Measurements from ENCODE around the gene DLG2.

The DLG2 gene

DNA sequence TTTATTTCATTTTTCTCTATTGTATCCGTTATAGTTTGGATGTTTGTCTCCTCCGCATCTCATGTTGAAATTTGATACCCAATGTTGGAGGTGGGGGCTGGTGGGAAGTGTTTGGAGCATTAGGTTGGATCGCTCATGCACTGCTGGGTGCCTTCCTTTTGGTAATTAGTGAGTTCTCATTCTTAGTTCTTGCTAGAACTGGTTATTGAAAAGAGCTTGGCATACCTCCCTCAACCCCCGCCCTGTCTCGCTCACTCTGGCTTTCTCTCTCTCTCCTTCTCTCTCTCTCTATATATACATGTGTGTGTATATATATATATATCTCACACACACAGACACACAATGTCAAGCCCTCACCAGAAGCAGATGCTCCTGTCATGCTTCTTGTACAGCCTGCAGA, 978.7 kb downstream of the DLG2 start:
- WGBS: 8% methylated on average over 2 of the region's 5 CpGs

DNA sequence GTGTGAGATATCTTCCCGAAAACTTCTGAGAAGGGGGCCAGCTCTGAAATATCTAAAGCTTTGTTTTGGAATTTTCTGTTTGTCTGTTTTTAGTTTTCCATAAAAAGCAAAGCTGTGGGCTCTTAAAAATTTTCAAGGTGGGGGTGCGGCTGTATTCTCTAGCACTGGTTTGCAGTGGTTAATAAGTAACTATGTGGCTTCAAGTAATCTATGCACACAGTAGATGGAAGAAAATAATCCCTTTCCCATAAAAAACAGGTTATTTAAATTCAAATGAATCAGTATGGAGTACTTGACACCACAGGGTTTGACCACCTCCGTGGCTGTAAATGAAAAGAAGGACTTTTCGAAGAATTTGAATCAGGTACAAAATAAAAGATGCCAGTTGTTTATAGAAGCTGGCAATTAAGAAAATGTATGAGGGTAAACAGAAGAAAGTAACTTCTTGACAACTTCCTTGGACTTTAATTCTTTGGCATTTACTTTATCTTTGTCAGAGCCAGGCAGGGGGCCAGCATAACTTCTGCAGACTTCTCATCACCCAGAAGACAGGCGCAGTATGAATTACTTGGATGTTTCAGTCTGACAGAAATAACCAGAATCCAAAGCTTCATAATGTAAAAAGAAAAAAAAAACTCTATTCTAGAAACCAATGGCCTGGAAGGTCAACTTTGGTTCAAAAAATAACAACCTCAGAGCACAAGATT, 981.0 kb downstream of the DLG2 start:
- Histone ChIP-seq H2BK15ac (ENCODE audit: low read depth, poor library complexity, severe bottlenecking) (no peak overlapping the region), H3K36me3 (ENCODE audit: control insufficient read depth in 1 of 2, insufficient read depth in 2 of 2, low read depth in 1 of 2, low read length in 2 of 2) (no peaks in the 10 kb centered on the region), H2AK5ac (ENCODE audit: low read length, severe bottlenecking) (no peak overlapping the region), H4K8ac (ENCODE audit: low read length) (no peak overlapping the region), H2AFZ (ENCODE audit: low read depth, low read length) (no peak overlapping the region), H3K4ac (ENCODE audit: low read depth in 1 of 2, low read length in 2 of 2) (no peak overlapping the region), H3K27ac (ENCODE audit: low read length, poor library complexity, severe bottlenecking) (peak overlapping the region; percentile 40), H3K4me1 (ENCODE audit: control insufficient read depth, insufficient read depth, low read depth, low read length) (no peaks in the 10 kb centered on the region), H2BK5ac (ENCODE audit: low read depth, low read length, poor library complexity, severe bottlenecking) (no peak overlapping the region), H3K14ac (ENCODE audit: low read length in 2 of 2) (no peak overlapping the region), H2BK120ac (ENCODE audit: low read depth, low read length) (no peak overlapping the region), H3K4me2 (ENCODE audit: low read length, poor library complexity, severe bottlenecking) (peak overlapping the region; percentile 16), H3K79me1 (replicated peaks; ENCODE audit: low read length, poor library complexity, severe bottlenecking) (no peaks in the 10 kb centered on the region), H3K27me3 (ENCODE audit: control insufficient read depth in 1 of 2, insufficient read depth in 1 of 2, low read length in 2 of 2) (no peaks in the 10 kb centered on the region), H3K9me3 (ENCODE audit: control insufficient read depth, low read length) (no peaks in the 10 kb centered on the region), H3K9ac (ENCODE audit: low read length) (no peak overlapping the region), H2BK12ac (ENCODE audit: low read length in 2 of 2) (no peak overlapping the region), H3K23ac (ENCODE audit: low read length in 2 of 2) (no peak overlapping the region), H3K18ac (ENCODE audit: low read depth in 1 of 2, low read length in 2 of 2) (no peak overlapping the region), H4K91ac (ENCODE audit: low read length) (no peak overlapping the region), H3K4me3 (ENCODE audit: insufficient read depth in 1 of 2, low read depth in 1 of 2, low read length in 2 of 2) (no peak overlapping the region)
- WGBS: 79% methylated on average over 5 of the region's 5 CpGs
- no peak for DNase-seq

More for the DNA sequence above, 978.7 kb downstream of the DLG2 start:
- Histone ChIP-seq H3K18ac (ENCODE audit: low read depth in 1 of 2, low read length in 2 of 2) (no peak overlapping the region), H3K79me1 (replicated peaks; ENCODE audit: low read length, poor library complexity, severe bottlenecking) (no peaks in the 10 kb centered on the region), H2BK12ac (ENCODE audit: low read length in 2 of 2) (no peak overlapping the region), H3K27me3 (ENCODE audit: control insufficient read depth in 1 of 2, insufficient read depth in 1 of 2, low read length in 2 of 2) (no peaks in the 10 kb centered on the region), H2BK15ac (ENCODE audit: low read depth, poor library complexity, severe bottlenecking) (no peak overlapping the region), H3K4me3 (ENCODE audit: insufficient read depth in 1 of 2, low read depth in 1 of 2, low read length in 2 of 2) (no peak overlapping the region), H3K4me1 (ENCODE audit: control insufficient read depth, insufficient read depth, low read depth, low read length) (no peaks in the 10 kb centered on the region), H2BK120ac (ENCODE audit: low read depth, low read length) (no peak overlapping the region), H3K14ac (ENCODE audit: low read length in 2 of 2) (no peak overlapping the region), H4K91ac (ENCODE audit: low read length) (no peak overlapping the region), H3K9ac (ENCODE audit: low read length) (no peak overlapping the region), H3K4me2 (ENCODE audit: low read length, poor library complexity, severe bottlenecking) (no peak overlapping the region), H3K36me3 (ENCODE audit: control insufficient read depth in 1 of 2, insufficient read depth in 2 of 2, low read depth in 1 of 2, low read length in 2 of 2) (no peaks in the 10 kb centered on the region), H3K27ac (ENCODE audit: low read length, poor library complexity, severe bottlenecking) (no peak overlapping the region), H2BK5ac (ENCODE audit: low read depth, low read length, poor library complexity, severe bottlenecking) (no peak overlapping the region), H3K23ac (ENCODE audit: low read length in 2 of 2) (no peak overlapping the region), H3K9me3 (ENCODE audit: control insufficient read depth, low read length) (no peaks in the 10 kb centered on the region), H2AFZ (ENCODE audit: low read depth, low read length) (no peak overlapping the region), H3K4ac (ENCODE audit: low read depth in 1 of 2, low read length in 2 of 2) (no peak overlapping the region), H4K8ac (ENCODE audit: low read length) (no peak overlapping the region), H2AK5ac (ENCODE audit: low read length, severe bottlenecking) (no peak overlapping the region)
- no peak for DNase-seq

DNA sequence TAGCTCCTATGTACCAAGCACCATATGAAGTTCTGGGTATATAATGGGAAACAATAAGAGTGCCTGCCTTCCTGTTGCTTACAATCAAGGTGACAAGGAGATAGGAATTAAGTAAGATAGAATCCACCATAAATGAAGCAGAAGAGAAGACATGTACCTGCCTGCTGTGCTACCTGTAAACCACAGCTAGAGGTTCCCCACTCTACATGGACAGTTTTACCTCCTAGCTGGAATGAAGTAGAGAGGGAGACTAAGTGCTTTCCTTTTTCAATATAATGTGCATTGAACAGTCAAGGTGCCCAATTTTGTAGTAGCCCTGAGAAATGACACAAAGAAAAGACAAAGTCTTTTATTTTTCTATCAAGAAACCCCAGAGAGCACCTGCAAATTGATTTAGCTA, 984.6 kb downstream of the DLG2 start:
- H2BK12ac ChIP-seq (ENCODE audit: low read length in 2 of 2): no peak overlapping the region
- H3K36me3 ChIP-seq (ENCODE audit: control insufficient read depth in 1 of 2, insufficient read depth in 2 of 2, low read depth in 1 of 2, low read length in 2 of 2): no peaks in the 10 kb centered on the region
- no peak overlapping the region for H4K91ac ChIP-seq (ENCODE audit: low read length)
- no peaks in the 10 kb centered on the region for H3K4me1 ChIP-seq (ENCODE audit: control insufficient read depth, insufficient read depth, low read depth, low read length)
- no peak overlapping the region for H3K4ac ChIP-seq (ENCODE audit: low read depth in 1 of 2, low read length in 2 of 2)
- no peak overlapping the region for H2AFZ ChIP-seq (ENCODE audit: low read depth, low read length)
- H3K27me3 ChIP-seq (ENCODE audit: control insufficient read depth in 1 of 2, insufficient read depth in 1 of 2, low read length in 2 of 2): no peaks in the 10 kb centered on the region
- H4K8ac ChIP-seq (ENCODE audit: low read length): no peak overlapping the region
- no peak for DNase-seq
- H3K4me2 ChIP-seq (ENCODE audit: low read length, poor library complexity, severe bottlenecking): no peak overlapping the region
- H3K79me1 ChIP-seq (replicated peaks; ENCODE audit: low read length, poor library complexity, severe bottlenecking): no peaks in the 10 kb centered on the region
- H3K9ac ChIP-seq (ENCODE audit: low read length): no peak overlapping the region
- H2BK120ac ChIP-seq (ENCODE audit: low read depth, low read length): no peak overlapping the region
- H2BK5ac ChIP-seq (ENCODE audit: low read depth, low read length, poor library complexity, severe bottlenecking): no peak overlapping the region
- no peak overlapping the region for H2BK15ac ChIP-seq (ENCODE audit: low read depth, poor library complexity, severe bottlenecking)
- H3K4me3 ChIP-seq (ENCODE audit: insufficient read depth in 1 of 2, low read depth in 1 of 2, low read length in 2 of 2): no peak overlapping the region
- no peak overlapping the region for H3K23ac ChIP-seq (ENCODE audit: low read length in 2 of 2)
- no peak overlapping the region for H3K18ac ChIP-seq (ENCODE audit: low read depth in 1 of 2, low read length in 2 of 2)
- H2AK5ac ChIP-seq (ENCODE audit: low read length, severe bottlenecking): no peak overlapping the region
- H3K9me3 ChIP-seq (ENCODE audit: control insufficient read depth, low read length): no peaks in the 10 kb centered on the region
- H3K27ac ChIP-seq (ENCODE audit: low read length, poor library complexity, severe bottlenecking): no peak overlapping the region
- H3K14ac ChIP-seq (ENCODE audit: low read length in 2 of 2): no peak overlapping the region

DNA sequence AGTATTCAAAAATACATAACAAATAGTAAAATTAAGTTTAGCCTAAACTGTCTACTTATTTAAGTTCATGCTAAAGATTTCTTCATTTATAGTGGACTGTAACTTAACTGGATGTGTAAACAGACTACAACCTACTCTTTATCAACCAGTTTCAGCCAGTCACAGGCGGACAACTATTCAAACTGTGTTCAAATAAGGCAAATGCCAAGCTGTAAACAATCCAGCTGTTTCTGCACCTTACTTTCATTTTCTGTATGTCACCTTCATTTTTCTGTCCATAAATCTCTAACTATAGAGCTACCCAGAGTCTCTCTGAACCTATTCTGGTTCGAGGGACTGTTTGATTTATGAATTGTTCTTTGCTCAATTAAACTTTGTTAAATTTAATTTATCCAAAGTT, 992.8 kb downstream of the DLG2 start:
- Histone ChIP-seq H3K18ac (ENCODE audit: low read depth in 1 of 2, low read length in 2 of 2) (no peak overlapping the region), H4K8ac (ENCODE audit: low read length) (no peak overlapping the region), H2BK15ac (ENCODE audit: low read depth, poor library complexity, severe bottlenecking) (no peak overlapping the region), H4K91ac (ENCODE audit: low read length) (no peak overlapping the region), H2BK12ac (ENCODE audit: low read length in 2 of 2) (no peak overlapping the region), H2BK120ac (ENCODE audit: low read depth, low read length) (no peak overlapping the region), H3K79me1 (replicated peaks; ENCODE audit: low read length, poor library complexity, severe bottlenecking) (no peaks in the 10 kb centered on the region), H3K4me1 (ENCODE audit: control insufficient read depth, insufficient read depth, low read depth, low read length) (no peaks in the 10 kb centered on the region), H2AFZ (ENCODE audit: low read depth, low read length) (no peak overlapping the region), H3K27me3 (ENCODE audit: control insufficient read depth in 1 of 2, insufficient read depth in 1 of 2, low read length in 2 of 2) (no peaks in the 10 kb centered on the region), H3K9me3 (ENCODE audit: control insufficient read depth, low read length) (no peaks in the 10 kb centered on the region), H3K4me2 (ENCODE audit: low read length, poor library complexity, severe bottlenecking) (no peak overlapping the region), H3K14ac (ENCODE audit: low read length in 2 of 2) (no peak overlapping the region), H2AK5ac (ENCODE audit: low read length, severe bottlenecking) (no peak overlapping the region), H3K9ac (ENCODE audit: low read length) (no peak overlapping the region), H3K23ac (ENCODE audit: low read length in 2 of 2) (no peak overlapping the region), H3K27ac (ENCODE audit: low read length, poor library complexity, severe bottlenecking) (no peak overlapping the region), H3K4ac (ENCODE audit: low read depth in 1 of 2, low read length in 2 of 2) (no peak overlapping the region), H3K4me3 (ENCODE audit: insufficient read depth in 1 of 2, low read depth in 1 of 2, low read length in 2 of 2) (no peak overlapping the region), H2BK5ac (ENCODE audit: low read depth, low read length, poor library complexity, severe bottlenecking) (no peak overlapping the region), H3K36me3 (ENCODE audit: control insufficient read depth in 1 of 2, insufficient read depth in 2 of 2, low read depth in 1 of 2, low read length in 2 of 2) (no peaks in the 10 kb centered on the region)
- WGBS: 70% methylated on average over 1 of the region's 2 CpGs
- no peak for DNase-seq

Data from mesenchymal stem cell (in vitro differentiated cells and primary cell).